KOPT-K1 (cell line): ENCODE data around the gene SLC22A23.

Experiments
- H3K27ac ChIP-seq: fragments of 200-600 bp; sonication (generic); 2 replicates; pipeline ENCODE4 v1.5.1; 2016; ENCODE audit warnings: antibody characterized with exemption, mild to moderate bottlenecking, low read depth, low read length; ENCODE audit not compliant: poor library complexity, severe bottlenecking
- H3K36me3 ChIP-seq: fragments of 200-600 bp; sonication (generic); 2 replicates; pipeline ENCODE4 v1.5.1; 2017; ENCODE audit warnings: antibody characterized with exemption, mild to moderate bottlenecking, low read length, moderate library complexity; ENCODE audit not compliant: insufficient read depth
- H3K9me3 ChIP-seq: fragments of 200-600 bp; sonication (generic); 2 replicates; pipeline ENCODE4 v1.5.1; 2017; ENCODE audit warnings: antibody characterized with exemption, low read length, mild to moderate bottlenecking; ENCODE audit not compliant: insufficient read depth, poor library complexity, severe bottlenecking

Gene SLC22A23

GRCh38 chr6:3424185-3424927 lies 32.5 kb downstream of the SLC22A23 start:
- H3K27ac ChIP-seq: no peak overlapping the region
- no peaks in the 10 kb centered on the region for H3K9me3 ChIP-seq
- H3K36me3 ChIP-seq: no peaks in the 10 kb centered on the region

GRCh38 chr6:3423439-3424184 lies 33.2 kb downstream of the SLC22A23 start:
- H3K36me3 ChIP-seq: no peaks in the 10 kb centered on the region
- H3K9me3 ChIP-seq: no peaks in the 10 kb centered on the region
- H3K27ac ChIP-seq: no peak overlapping the region

- Histone ChIP-seq H3K36me3 (no peaks in the 10 kb centered on the region), H3K27ac (no peak overlapping the region), H3K9me3 (no peaks in the 10 kb centered on the region)
Measured at GRCh38 chr6:3422435-3423070, 34.3 kb downstream of the SLC22A23 start.

GRCh38 chr6:3421791-3422434 lies 34.9 kb downstream of the SLC22A23 start:
- Histone ChIP-seq H3K36me3 (no peaks in the 10 kb centered on the region), H3K9me3 (no peaks in the 10 kb centered on the region), H3K27ac (no peak overlapping the region)

- H3K27ac ChIP-seq: no peak overlapping the region
- H3K36me3 ChIP-seq: no peaks in the 10 kb centered on the region
- no peaks in the 10 kb centered on the region for H3K9me3 ChIP-seq
Measured at GRCh38 chr6:3421143-3421542, 35.7 kb downstream of the SLC22A23 start.

- Histone ChIP-seq H3K36me3 (no peaks in the 10 kb centered on the region), H3K9me3 (no peaks in the 10 kb centered on the region), H3K27ac (no peak overlapping the region)
Measured at GRCh38 chr6:3419624-3420272, 37.1 kb downstream of the SLC22A23 start.

GRCh38 chr6:3418496-3419060 lies 38.3 kb downstream of the SLC22A23 start:
- no peaks in the 10 kb centered on the region for H3K36me3 ChIP-seq
- no peaks in the 10 kb centered on the region for H3K9me3 ChIP-seq
- no peak overlapping the region for H3K27ac ChIP-seq

GRCh38 chr6:3417473-3417872 lies 39.4 kb downstream of the SLC22A23 start:
- H3K9me3 ChIP-seq: no peaks in the 10 kb centered on the region
- no peak overlapping the region for H3K27ac ChIP-seq

GRCh38 chr6:3415490-3415889 lies 41.4 kb downstream of the SLC22A23 start:
- H3K9me3 ChIP-seq: no peaks in the 10 kb centered on the region
- peak overlapping the region; percentile 18 for H3K27ac ChIP-seq
- H3K36me3 ChIP-seq: no peaks in the 10 kb centered on the region

More at GRCh38 chr6:3417473-3417872, 39.4 kb downstream of the SLC22A23 start:
- H3K36me3 ChIP-seq: no peaks in the 10 kb centered on the region

GRCh38 chr6:3415082-3415453 lies 41.8 kb downstream of the SLC22A23 start:
- Histone ChIP-seq H3K27ac (peak overlapping the region; percentile 18), H3K9me3 (no peaks in the 10 kb centered on the region)

GRCh38 chr6:3414327-3415081 lies 42.3 kb downstream of the SLC22A23 start:
- peak overlapping the region; percentile 23 for H3K27ac ChIP-seq
- H3K9me3 ChIP-seq: no peaks in the 10 kb centered on the region
- H3K36me3 ChIP-seq: no peaks in the 10 kb centered on the region

More at GRCh38 chr6:3415082-3415453, 41.8 kb downstream of the SLC22A23 start:
- no peaks in the 10 kb centered on the region for H3K36me3 ChIP-seq

GRCh38 chr6:3413592-3413991 lies 43.3 kb downstream of the SLC22A23 start:
- Histone ChIP-seq H3K36me3 (no peaks in the 10 kb centered on the region), H3K27ac (no peak overlapping the region), H3K9me3 (no peaks in the 10 kb centered on the region)

GRCh38 chr6:3412779-3413500 lies 43.9 kb downstream of the SLC22A23 start:
- no peaks in the 10 kb centered on the region for H3K36me3 ChIP-seq
- no peak overlapping the region for H3K27ac ChIP-seq
- no peaks in the 10 kb centered on the region for H3K9me3 ChIP-seq
